Measurements from ENCODE around the gene SMARCE1. TPM values are rescaled to one million over a fixed set of nuclear protein-coding genes. Genes with fewer than 3 reads are reported as not detected.

Gene SMARCE1
- total RNA-seq, 1 donor from 2014 or later: 195 TPM

GRCh38 chr17:40606548-40607353 is 40.9 kb downstream of the SMARCE1 start:
- DNase-seq (ENCODE audit: low spot score, unreplicated experiment): no peak
- H3K36me3 Mint-ChIP-seq (ENCODE audit: insufficient read depth): no peaks in the 10 kb centered on the region

GRCh38 chr17:40605306-40605705 is 42.3 kb downstream of the SMARCE1 start:
- Mint-ChIP-seq H3K27me3 (peaks cover 3% of the 10 kb centered on the region), H3K27ac (no peak overlapping the region), H3K4me3 (ENCODE audit: low read depth) (no peak overlapping the region), H3K4me1 (ENCODE audit: low read depth) (peaks cover 5% of the 10 kb centered on the region), H3K36me3 (ENCODE audit: insufficient read depth) (no peaks in the 10 kb centered on the region), H3K9me3 (ENCODE audit: low read depth) (no peaks in the 10 kb centered on the region)
- no peak for DNase-seq (ENCODE audit: low spot score, unreplicated experiment)
- TF ChIP-seq CTCF (IDR thresholded peaks at IDR 0.05; ENCODE audit: unreplicated experiment): no peak

More at GRCh38 chr17:40606548-40607353, 40.9 kb downstream of the SMARCE1 start:
- no peak overlapping the region for H3K27ac Mint-ChIP-seq
- H3K4me3 Mint-ChIP-seq (ENCODE audit: low read depth): no peak overlapping the region
- H3K9me3 Mint-ChIP-seq (ENCODE audit: low read depth): no peaks in the 10 kb centered on the region
- H3K27me3 Mint-ChIP-seq: peaks cover 6% of the 10 kb centered on the region
- peaks cover 5% of the 10 kb centered on the region for H3K4me1 Mint-ChIP-seq (ENCODE audit: low read depth)
- TF ChIP-seq CTCF (IDR thresholded peaks at IDR 0.05; ENCODE audit: unreplicated experiment): no peak

- Mint-ChIP-seq H3K9me3 (ENCODE audit: low read depth) (no peaks in the 10 kb centered on the region), H3K4me3 (ENCODE audit: low read depth) (no peak overlapping the region), H3K36me3 (ENCODE audit: insufficient read depth) (no peaks in the 10 kb centered on the region), H3K4me1 (ENCODE audit: low read depth) (peaks cover 5% of the 10 kb centered on the region), H3K27me3 (no peaks in the 10 kb centered on the region), H3K27ac (no peak overlapping the region)
- DNase-seq (ENCODE audit: low spot score, unreplicated experiment): no peak
- TF ChIP-seq CTCF (IDR thresholded peaks at IDR 0.05; ENCODE audit: unreplicated experiment): no peak
Observed at GRCh38 chr17:40604327-40605080, 43.1 kb downstream of the SMARCE1 start.

GRCh38 chr17:40602445-40603443 is 44.9 kb downstream of the SMARCE1 start:
- no peak for TF ChIP-seq CTCF (IDR thresholded peaks at IDR 0.05; ENCODE audit: unreplicated experiment)
- no peak overlapping the region for H3K27ac Mint-ChIP-seq
- H3K27me3 Mint-ChIP-seq: no peaks in the 10 kb centered on the region
- H3K4me3 Mint-ChIP-seq (ENCODE audit: low read depth): no peak overlapping the region
- no peak for DNase-seq (ENCODE audit: low spot score, unreplicated experiment)
- H3K4me1 Mint-ChIP-seq (ENCODE audit: low read depth): peaks cover 8% of the 10 kb centered on the region
- H3K36me3 Mint-ChIP-seq (ENCODE audit: insufficient read depth): no peaks in the 10 kb centered on the region
- no peaks in the 10 kb centered on the region for H3K9me3 Mint-ChIP-seq (ENCODE audit: low read depth)
